Activated T-cell treated with anti-CD3 and anti-CD28 coated beads for 1 hour (primary cell): ENCODE data around the gene SERPINB1.
A peak's percentile ranks its signal among the peaks of the same experiment; 100 is the strongest.

Source experiments
- DNase-seq: peaks from one replicate; pipeline ENCODE4 v3.0.0-alpha.2; 2020; ENCODE audit warnings: low read depth

The SERPINB1 gene

DNA sequence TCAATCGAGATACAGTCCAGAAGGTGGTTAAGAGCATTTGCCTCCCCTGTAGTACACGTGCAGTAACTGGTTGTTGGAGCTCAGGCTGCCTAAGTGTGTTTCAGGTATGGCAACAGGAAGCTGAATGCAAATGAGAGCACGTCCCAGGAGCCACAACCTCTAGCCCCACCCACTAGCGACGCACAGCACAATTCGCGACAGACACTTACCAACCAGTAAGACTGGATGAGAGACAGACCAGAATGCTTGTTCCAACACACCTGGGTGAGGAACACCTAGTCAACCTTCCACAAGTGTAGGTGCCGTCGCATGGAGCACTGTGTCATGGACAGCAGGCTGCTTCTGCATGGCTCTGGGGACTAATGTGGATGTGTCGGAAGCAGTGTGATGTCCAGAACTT lies 7.2 kb upstream of the SERPINB1 start:
- DNase-seq, result peak; percentile 62

DNA sequence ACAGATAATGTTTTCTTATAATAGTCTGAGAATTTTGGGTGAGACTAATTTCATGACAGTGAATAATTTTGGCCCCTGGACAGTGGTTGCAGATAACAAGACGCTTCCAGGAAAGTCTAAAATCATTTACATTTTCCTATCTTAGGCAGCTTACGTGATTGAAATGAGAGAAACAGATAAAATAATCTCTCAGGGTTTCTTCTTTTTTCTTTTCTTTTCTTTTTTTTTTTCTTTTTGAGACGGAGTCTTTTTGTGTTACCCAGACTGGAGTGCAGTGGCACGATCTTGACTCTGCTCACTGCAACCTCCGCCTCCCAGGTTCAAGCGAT lies 4.2 kb upstream of the SERPINB1 start:
- DNase-seq, result no peak

DNA sequence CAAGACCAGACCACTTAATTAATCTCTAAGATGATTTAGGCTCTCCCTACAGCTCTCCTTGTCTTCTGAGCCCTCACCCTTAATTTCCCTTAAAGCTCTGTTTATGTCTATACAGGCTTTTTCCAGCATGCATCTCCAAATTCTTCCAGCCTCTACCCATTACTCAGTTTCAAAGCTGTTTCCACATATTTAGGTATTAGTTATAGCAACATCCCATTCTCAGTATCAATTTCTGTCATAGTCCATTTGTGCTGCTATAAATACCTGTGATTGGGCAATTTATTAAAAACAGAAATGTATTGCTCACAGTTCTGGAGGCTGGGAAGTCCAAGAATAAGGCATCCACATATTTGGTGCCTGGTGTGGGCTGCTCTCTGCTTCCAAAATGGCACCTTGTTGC lies 2.3 kb upstream of the SERPINB1 start:
- no peak for DNase-seq

DNA sequence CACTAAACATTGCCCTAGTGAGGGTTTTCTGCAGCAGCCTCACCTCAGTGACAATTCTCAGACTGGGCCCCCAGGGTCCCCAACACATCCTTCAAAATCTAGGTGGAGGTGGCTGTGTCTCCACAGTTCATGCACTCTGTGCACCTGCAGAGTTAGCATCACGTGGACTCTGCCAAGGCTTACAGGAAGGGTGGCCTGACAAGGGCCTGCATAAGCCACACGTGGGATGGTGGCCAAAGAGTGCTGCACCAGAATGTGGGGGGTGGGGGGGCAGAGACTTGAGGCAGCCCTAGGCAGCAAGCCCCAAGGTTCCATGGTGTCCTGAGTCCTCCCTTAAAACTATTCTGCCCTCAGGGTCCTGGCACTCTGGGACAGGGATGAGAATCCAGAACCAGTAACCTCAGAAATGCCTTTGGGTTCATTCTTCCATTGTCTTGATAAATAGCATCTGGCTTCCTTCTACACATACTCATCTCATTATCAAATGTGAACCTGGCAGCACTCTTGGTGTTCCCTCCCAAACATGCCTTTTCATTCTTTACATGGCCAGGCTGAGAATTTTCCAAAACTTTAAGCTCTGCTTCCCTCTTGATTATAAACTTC lies 1.6 kb upstream of the SERPINB1 start:
- DNase-seq, result no peak

DNA sequence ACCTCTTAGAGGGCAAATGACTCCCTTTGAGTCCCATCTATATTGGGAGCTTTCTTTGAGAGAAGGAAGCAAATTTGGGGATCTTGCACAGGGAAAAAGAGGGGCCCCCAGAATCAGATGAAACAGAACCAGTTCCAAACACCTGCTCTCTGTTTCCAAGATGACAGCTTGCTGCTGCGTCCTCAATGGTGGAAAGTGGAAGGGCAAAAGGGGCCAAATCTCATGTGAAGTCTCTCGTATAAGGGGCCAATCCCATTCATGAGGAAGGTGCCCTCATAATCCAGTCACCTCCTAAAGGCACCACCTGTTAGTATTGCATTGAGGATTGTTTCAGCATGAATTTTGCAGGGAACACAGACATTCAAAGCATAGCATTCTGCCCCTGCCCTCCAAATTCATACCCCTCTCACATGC lies 483 bp upstream of the SERPINB1 start:
- no peak for DNase-seq

DNA sequence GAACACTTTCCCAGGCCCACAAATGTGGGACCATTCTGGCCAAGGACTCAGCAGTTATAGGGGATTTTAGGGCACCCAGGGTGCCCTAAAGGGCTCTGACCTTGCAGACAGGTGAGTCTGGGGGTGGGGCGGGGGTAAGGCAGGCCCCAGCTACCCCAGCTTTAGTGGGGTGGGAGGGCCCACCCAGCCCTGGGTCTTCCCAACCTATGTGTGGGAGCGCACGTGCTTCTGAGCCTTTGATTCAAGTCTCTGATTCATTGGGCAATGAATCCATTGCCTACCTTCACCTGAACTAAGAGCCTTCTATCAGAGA lies 958 bp downstream of the SERPINB1 start:
- DNase-seq, result no peak

DNA sequence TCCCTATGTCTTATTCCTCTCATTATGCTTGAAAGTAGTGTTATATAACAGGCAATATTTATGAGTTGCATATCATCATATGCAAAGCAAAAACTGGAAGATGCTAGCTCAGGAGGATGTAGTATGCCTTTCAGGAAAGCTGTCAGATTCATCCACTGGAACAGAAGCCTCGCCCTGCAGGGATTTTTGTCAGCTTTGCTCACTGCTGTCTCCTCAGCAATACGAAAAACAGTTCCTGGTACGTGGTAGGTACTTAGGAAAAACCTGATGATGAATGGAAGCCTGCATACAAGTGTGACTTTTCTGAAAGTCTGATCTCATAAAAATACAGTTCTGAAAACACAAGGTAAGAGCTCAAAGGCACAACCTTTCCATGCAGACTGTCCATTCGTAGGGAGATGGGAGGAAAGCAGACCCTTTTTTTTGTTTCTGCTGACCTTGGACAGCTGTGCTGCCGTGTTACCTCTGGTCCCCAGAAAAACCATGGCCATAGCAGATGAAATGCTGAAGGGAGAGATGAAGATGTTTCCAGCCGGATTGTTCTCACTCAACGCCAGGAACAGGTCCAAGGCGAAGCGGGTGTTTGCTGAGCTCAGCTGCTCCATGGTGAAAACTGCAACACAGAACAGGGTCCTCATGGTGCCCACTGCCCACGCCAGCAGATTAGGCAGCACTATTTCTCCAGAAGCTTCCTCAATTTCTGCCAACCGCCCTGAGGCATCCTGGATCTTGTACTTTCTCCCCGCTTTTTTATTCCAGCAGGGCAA lies 1.5 kb downstream of the SERPINB1 start:
- no peak for DNase-seq

DNA sequence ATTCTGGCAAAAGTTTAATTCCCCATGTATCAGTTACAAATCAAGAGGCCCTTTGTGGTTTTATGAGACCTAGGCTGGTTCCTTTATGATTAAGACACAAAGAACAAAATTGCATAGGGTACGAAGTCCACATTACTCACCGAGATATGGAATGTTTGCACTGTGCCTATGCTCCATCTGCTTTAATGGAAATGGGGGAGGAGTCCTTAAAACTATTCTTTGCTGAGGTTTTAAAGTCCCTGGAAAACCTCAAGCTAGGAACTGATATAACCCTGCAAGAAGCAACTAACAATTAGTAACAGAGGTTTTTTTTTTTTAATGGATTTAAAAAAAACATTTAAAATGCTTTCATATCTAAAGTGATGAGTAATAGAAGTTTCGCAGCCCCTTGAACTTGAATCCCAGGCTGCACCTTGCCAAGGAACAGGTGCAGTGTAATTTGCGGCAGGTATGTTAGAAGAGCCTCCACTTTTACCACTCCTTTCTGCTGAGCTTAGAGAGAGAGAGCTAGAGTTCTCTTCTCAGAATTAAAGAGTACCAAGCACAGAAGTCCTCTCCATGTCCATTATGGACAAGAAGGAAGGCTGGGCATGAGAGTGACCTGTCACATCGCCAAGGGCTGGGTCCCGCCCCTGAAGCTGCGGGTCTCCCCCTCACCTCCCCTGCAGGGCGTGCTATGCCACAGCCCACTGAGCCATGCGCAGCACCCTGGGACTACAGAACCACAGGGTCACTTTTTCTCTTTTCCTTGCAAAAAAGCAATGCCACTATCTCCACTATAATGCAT lies 2.3 kb downstream of the SERPINB1 start:
- DNase-seq, result no peak

DNA sequence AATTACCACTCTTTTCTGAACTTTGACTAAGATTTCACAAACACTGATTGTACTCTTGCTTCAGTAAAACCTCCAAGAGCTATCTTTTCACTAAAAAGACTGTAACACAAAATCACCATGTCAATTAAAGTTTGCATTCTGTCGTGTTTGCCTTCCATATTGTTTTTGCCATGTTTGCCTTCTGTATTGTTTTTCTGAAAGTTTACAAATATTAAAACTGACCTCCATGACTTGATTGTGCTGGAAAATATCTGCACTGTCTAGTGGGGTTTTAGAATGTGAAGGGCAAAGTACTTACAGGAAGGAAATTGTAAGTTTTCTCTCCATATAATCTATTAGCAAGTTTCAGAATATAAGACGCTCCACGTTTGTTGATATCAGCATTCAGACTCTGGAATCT lies 3.4 kb downstream of the SERPINB1 start:
- DNase-seq, result no peak

DNA sequence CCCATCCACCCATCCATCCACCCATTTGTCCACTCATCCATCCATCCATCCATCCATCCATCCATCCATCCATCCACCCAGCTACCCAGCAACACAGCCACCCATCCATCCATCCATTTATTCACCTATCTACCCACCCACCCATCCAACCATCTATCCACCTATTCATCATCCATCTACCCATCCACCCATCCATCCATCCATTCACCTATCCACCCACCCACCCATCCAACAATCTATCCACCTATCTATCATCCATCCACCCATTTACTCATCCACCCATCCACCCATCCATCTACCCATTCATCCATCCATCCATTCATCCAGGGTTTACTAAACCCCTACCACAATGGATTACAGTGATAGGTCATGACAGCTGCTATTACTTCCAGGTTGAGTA lies 7.4 kb downstream of the SERPINB1 start:
- DNase-seq, result no peak

DNA sequence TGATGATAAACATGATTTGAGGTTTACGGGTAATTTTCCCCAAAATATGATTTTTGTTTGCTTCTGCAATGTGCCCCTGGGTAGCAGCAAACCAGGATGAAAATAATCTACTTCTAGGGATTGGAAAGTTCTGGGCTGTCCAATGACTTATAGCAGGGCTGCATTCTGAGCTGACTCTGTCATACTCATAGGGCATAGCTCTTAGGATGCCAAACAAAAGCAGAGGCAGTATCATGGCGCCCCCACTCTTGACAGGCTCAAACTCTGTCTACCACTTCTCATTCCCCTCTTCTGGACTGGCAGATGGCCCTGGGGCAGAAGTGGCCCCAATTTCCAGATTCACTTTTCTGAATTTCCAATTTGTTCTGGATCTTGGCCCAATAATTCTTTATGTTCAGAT lies 10.3 kb downstream of the SERPINB1 start:
- DNase-seq, result no peak

DNA sequence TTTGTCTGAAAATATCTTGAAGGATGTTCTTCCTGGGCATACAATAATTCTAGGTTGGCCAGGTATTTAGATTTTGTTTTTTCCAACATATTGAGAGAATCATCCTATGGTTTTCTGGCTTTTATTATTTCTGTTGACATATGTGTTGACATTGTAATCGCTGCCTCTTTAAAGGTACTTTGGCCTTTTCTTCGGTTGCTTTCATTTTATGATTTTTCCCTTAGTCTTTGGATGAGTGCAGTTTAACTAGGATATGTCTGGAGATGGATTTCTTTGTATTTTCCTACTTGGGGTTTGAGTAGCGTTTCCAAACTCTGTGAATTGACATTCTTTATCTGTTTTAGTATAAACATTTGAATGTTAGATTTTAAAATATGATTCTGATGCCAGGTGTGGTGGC lies 11.5 kb downstream of the SERPINB1 start:
- DNase-seq, result no peak

DNA sequence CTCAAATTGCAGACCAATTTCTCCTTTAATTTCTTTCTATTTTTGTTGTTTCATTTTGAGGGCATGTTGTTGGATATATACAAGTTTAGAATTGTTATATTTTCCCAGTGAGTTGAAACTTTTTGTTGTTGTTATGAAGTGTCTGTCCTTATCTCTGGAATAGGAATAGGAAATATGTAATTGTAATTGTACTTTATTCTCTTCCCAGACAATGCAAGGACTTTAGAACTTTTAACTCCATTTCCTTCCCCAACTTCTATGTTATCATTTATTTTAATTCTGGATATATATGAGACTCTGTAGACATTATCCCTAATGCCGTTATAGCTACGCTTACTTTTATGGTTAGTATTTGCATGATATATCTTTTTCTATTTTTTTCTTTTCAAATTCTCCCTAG lies 12.4 kb downstream of the SERPINB1 start:
- no peak for DNase-seq

DNA sequence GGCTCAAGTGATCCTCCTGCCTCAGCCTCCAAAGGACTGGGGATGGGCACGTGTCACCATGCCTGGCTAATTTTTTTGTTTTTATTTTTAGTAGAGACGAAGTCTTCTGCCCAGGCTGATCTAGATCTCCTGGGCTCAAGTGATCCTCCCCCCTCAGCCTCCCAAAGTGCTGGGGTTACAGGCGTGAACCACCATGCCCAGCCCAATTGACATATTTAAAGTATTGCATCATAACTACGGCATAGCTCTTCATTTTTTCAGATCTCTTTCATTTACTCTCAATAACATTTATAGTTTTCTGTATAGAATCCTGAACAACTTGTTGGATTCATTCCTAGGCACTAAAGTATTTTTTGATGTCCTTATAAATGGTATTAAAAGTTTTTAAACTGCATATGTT lies 13.0 kb downstream of the SERPINB1 start:
- DNase-seq, result no peak

DNA sequence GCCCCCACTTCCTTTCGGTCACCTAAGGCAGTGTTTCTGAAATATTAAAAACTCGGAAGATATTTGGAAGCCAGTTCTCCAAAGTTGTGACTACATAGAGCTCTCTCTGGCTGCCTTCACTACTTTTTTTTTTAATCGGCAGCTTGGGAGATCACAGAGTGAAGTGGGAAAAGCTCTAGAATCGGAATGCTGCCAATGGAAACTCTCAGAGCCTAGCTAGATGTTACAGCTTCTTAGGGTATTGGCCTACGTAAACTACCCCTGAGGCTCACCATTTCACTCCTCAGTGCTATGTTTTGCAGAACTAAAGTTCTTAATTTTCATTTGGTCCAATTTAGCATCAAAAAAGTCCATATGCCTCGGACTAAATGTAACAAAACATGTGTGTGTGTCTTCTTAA lies 14.5 kb downstream of the SERPINB1 start:
- DNase-seq, result no peak

DNA sequence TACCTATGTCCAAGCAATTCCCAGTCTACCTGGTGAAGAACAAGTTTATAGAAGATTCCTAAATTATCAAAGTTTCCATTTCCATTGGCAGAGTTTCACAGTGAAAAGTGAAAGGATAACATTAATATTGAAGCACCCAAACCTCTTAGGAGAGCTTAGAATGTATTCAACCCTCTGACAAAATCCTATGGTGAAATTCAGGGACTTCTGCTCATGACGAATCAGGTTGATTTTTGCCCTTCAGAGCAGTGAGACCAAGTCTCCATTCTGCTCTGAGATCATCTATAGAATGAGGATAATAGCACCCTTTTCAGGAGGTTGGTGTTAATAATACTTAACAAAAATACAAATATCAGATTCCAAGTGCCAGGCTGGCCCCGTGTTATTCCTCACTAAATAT lies 15.5 kb downstream of the SERPINB1 start:
- no peak for DNase-seq

DNA sequence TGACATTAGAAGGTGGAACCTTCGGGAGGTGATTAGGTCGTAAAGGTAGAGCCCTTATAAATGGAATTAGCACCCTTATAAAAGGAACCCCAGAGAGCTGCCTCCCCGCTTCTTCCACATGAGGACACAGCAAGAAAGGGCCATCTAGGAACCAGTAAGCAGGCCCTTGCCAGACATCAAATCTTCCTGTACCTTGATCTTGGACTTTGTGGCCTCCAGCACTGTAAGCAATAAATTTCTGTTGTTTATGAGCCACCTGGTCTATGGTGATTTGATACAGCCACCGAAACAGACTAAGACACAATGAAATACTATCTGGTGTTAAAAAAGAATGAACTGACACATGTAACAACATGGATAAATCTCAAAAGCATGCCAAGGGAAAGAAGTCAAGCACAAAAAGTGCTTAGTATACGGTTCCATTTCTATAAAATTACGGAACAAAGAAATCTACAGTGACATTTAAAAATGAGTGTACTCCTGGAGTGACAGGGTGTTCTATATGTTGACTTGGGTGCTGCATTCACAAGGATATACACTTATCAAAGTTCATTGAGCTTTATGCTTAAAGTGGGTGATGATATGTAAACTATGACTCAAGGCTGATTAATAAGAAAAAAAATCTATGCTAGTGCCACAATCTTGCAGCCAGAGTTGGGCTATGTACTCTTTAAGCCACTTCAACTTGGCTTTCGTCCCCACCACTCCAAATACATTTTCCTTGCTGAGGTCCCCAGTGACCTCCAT lies 18.4 kb downstream of the SERPINB1 start:
- DNase-seq, result no peak

DNA sequence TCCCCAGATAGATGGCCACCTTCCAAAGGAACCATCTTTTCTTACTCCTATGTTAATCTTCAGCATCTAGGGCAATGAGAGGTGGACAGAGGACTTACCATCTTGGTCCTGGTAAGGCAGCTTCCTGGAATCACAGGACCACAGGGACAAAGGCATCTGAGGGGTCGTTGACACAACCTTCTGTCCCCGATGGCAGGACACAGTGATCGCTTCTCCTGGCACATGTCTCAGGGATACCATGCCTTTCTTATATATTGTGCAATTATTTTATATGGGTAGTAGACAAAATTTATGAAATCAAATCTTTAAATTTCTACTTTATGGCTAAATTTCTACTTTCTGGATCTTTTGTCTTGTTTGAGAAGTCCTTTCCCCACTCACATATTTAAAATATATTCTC lies 20.1 kb downstream of the SERPINB1 start:
- no peak for DNase-seq

DNA sequence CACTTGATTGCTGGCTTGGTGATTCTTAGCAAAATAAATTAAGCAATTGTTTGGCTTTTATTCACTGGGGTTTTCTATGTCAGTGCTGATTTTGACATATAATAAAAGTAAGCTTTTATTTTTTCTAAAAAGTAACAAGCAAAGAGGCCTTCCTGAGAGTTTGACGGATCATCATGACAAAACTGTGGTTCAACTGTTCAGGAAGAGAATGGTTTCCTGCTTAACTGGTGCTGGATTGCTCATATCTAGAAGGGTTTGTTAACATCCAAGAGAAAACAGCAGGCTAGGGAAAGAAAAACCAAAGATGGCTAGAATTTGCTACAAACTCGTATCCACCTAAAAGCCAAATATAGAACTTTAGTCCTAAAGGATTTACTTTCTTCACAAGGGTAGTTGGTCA lies 21.2 kb downstream of the SERPINB1 start:
- DNase-seq, result no peak

DNA sequence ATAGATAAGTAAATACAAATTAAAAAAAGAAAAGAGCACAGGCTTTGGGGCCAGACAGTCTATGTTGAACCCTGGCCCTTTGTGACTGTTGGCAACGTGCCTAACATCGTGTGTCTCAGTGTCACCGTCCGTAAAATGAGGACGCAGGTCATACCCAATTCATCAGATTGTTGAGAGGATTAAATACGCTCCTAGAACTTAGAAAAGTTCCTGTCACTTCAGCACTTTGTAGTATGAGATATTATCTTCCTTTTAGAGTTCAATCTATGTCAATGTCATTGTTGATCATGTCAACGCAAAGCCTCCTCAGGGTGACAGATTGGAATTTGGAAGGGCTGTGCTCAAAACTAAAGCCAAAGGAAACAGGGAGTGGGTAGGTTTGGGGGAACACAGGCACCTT lies 21.7 kb downstream of the SERPINB1 start:
- no peak for DNase-seq

DNA sequence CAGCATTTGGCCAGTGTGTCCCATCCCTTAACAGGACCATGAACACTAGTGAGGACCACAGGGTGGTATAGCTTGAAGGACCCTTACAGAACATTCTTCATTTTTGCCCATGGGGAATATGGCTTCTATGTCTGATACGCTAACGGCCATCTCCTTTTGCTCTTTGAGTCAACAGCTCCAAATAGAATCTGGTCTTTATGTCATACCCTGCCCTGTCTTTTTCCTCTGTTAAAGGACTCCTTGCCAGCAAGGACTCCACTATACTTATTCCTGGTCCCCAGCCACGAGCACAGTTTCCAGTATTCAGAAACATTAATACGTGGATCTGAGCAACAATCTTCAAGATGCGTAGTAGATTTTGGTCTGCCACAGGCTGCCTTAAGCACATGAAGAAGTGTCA lies 22.5 kb downstream of the SERPINB1 start:
- no peak for DNase-seq

DNA sequence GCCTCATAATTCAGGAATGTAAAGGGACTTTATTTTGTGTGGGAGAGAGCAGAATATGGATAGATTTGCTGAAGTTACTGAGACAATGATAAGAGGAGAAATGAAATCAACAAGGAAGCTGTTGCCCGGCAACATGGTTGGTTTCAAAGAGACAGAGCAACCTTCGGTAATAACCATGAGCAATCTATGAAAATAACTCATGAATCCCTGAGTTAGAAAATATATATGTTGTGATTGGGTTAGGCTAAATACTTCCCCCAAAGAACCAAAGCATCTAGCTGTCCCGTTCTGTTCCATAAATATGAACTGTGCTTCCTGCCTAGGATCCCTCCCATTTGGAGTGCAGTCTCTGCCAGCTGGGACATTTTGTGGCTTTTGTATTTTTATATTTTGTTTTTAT lies 23.1 kb downstream of the SERPINB1 start:
- DNase-seq, result no peak

DNA sequence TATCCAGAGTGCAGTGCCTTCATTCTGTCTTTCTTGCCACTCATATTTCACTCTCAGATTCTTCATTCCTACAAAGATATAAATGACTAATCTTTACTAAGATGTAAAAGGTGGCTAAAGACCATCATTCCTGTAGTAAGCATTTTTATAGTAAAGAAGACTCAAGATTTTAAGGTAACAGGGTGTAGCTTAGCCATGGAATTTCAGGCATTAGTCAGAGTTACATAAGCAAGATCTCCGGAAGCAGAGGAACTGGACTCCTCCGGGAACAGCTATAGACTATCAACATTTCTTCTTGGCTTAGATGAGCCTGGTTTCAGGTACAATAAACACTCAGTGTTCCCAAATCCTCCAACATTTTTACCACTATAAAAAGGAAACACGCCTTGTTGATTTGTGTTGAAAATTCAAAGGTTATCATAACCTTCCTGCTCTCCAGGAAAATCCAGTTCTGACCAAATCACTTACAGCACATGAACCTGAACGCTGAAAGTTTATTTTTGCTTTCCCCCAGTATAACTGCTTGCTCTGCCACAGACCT lies 23.7 kb downstream of the SERPINB1 start:
- no peak for DNase-seq
